GM12864 (cell line): Measurements from ENCODE around the gene AADACL3.

Experiments
- DNase-seq: peaks from one replicate; pipeline ENCODE4 v3.0.0-alpha.2; 2011; ENCODE audit warnings: low read depth
- H3K4me3 ChIP-seq: 2 replicates; pipeline ENCODE4 v1.5.1; 2011; ENCODE audit warnings: mild to moderate bottlenecking, low read depth, low read length, control low read depth
- TF ChIP-seq, protein P1 (sequence below): IDR thresholded peaks from 2 replicates; pipeline ENCODE4 v1.5.1; 2011; ENCODE audit warnings: low read depth, mild to moderate bottlenecking, moderate library complexity, low read length, control low read depth, inconsistent platforms; ENCODE audit errors: missing control alignments

Gene AADACL3

DNA sequence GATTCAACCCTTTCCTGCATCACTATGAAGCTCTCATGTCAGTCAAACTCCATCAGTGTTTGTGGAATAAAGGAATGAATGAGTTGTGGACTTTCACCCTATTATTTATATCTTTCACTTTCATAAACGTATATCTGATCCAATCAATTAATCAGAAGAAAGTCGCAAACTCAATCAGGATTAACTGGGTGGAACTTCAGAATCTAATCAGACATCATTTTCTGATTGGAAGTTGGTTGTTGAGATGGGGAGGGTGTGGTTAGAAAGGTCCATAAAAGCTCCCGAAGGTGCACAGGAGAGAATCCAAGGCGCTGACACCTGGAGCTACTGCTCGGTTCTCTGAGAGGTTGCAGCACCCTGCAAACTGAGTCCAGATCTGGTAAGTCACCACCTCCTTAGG lies 57.5 kb downstream of the AADACL3 start, which contains the start of gene PRAMEF12:
Gene PRAMEF12 (plus strand): TSS at position 301 of the 400 bp plus-strand sequence. CDS start 1,130 bp downstream, outside the sequence.
- H3K4me3 ChIP-seq = no peak within 1 kb of the TSS
- TF ChIP-seq, protein P1, sequence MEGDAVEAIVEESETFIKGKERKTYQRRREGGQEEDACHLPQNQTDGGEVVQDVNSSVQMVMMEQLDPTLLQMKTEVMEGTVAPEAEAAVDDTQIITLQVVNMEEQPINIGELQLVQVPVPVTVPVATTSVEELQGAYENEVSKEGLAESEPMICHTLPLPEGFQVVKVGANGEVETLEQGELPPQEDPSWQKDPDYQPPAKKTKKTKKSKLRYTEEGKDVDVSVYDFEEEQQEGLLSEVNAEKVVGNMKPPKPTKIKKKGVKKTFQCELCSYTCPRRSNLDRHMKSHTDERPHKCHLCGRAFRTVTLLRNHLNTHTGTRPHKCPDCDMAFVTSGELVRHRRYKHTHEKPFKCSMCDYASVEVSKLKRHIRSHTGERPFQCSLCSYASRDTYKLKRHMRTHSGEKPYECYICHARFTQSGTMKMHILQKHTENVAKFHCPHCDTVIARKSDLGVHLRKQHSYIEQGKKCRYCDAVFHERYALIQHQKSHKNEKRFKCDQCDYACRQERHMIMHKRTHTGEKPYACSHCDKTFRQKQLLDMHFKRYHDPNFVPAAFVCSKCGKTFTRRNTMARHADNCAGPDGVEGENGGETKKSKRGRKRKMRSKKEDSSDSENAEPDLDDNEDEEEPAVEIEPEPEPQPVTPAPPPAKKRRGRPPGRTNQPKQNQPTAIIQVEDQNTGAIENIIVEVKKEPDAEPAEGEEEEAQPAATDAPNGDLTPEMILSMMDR = no peak
- DNase-seq = no peak

DNA sequence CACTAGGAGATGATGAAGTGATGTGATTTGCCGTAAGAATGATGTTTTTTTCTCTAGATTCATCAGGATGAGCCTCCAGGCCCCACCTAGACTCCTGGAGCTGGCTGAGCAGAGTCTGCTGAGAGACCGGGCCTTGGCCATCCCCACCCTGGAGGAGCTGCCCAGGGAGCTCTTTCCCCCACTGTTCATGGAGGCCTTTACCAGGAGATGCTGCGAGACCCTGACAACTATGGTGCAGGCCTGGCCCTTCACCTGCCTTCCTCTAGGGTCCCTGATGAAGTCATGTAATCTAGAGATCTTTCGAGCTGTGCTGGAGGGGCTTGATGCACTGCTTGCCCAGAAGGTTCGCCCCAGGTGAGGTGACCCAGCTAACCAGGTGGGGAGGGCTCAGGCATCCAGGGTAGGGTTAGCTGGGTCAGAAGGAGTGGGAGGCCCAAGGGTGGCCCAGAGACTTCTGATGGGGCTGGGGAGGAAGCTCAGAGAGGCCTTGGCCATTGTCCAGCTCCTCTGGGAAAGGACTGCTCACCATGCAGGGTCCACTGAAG lies 59.0 kb downstream of the AADACL3 start:
- H3K4me3 ChIP-seq = no peak overlapping the region
- TF ChIP-seq, protein P1 = no peak

DNA sequence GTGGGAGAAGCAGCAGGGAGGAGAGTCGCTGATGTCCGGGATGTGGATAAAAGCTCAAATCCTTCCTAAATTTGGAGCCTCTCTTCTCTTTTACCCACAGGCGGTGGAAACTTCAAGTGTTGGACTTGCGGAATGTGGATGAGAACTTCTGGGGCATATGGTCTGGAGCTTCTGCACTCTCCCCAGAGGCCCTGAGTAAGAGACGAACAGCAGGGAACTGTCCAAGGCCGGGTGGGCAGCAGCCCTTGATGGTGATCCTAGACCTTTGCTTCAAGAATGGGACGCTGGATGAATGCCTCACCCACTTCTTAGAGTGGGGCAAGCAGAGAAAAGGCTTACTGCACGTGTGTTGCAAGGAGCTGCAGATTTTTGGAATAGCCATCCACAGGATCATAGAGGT lies 59.5 kb downstream of the AADACL3 start:
- no peak for DNase-seq
- TF ChIP-seq, protein P1 = no peak
- no peak overlapping the region for H3K4me3 ChIP-seq

More for the DNA sequence above, 59.0 kb downstream of the AADACL3 start:
- DNase-seq = no peak

DNA sequence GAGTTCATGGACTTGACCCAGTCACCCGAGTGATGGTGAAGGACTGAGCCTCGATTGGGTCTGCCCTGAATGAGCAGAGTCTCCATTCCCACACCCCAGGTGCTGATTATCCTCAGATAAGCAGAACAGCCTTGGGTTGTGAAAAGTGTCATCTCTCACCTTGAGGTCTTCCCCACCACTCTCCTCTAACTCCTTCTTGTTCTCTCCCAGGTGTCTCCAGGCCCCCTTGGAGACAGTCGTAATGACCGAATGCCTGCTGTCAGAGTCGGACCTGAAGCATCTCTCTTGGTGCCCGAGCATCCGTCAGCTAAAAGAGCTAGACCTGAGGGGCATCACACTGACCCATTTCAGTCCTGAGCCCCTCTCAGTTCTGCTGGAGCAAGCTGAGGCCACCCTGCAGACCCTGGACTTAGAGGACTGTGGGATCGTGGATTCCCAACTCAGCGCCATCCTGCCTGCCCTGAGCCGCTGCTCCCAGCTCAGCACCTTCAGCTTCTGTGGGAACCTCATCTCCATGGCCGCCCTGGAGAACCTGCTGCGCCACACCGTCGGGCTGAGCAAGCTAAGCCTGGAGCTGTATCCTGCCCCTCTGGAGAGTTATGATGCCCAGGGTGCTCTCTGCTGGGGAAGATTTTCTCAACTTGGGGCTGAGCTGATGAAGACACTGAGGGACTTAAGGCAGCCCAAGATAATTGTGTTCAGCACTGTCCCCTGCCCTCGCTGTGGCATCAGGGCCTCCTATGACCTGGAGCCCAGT lies 61.1 kb downstream of the AADACL3 start:
- TF ChIP-seq, protein P1 = no peak
- no peak overlapping the region for H3K4me3 ChIP-seq
- no peak for DNase-seq
